Neural cell (in vitro differentiated cells): ENCODE data around the gene DAG1. TPM values are rescaled to one million over a fixed set of nuclear protein-coding genes. Genes with fewer than 3 reads are reported as not detected.
A peak's percentile ranks its signal among the peaks of the same experiment; 100 is the strongest.

Source experiments
- H2AFZ ChIP-seq: fragments of 200-600, 300-800 bp; sonication (generic), shearing (Covaris generic); 2 replicates; pipeline ENCODE4 v1.6.0; 2014; ENCODE audit warnings: low read depth, mild to moderate bottlenecking, antibody characterized with exemption, low read length, moderate library complexity
- H3F3A ChIP-seq: fragments of 200-600 bp; shearing (Covaris generic); 2 replicates; pipeline ENCODE4 v1.6.1; 2016; ENCODE audit warnings: mild to moderate bottlenecking, moderate library complexity, mixed read lengths, antibody characterized with exemption, low read length; ENCODE audit not compliant: insufficient read depth, poor library complexity, severe bottlenecking
- H3K27ac ChIP-seq: fragments of 200-600, 300-800 bp; sonication (generic), shearing (Covaris generic); 2 replicates; pipeline ENCODE4 v1.5.1; 2014; ENCODE audit warnings: mild to moderate bottlenecking, low read length, moderate library complexity
- H3K27me3 ChIP-seq: fragments of 300-800, 200-600 bp; sonication (generic), shearing (Covaris generic); 2 replicates; pipeline ENCODE4 v1.6.0; 2014; ENCODE audit warnings: mild to moderate bottlenecking, low read depth, low read length, moderate library complexity; ENCODE audit not compliant: insufficient read depth
- H3K36me3 ChIP-seq: fragments of 300-800, 200-600 bp; sonication (generic), shearing (Covaris generic); 2 replicates; pipeline ENCODE4 v1.5.1; 2014; ENCODE audit warnings: mild to moderate bottlenecking, antibody characterized with exemption, low read length, moderate library complexity; ENCODE audit not compliant: insufficient read depth
- H3K4me2 ChIP-seq: fragments of 300-800, 200-600 bp; sonication (generic), shearing (Covaris generic); 2 replicates; pipeline ENCODE4 v1.6.0; 2014; ENCODE audit warnings: mild to moderate bottlenecking, low read length
- H3K4me3 ChIP-seq: fragments of 300-800, 200-600 bp; sonication (generic), shearing (Covaris generic); 2 replicates; pipeline ENCODE4 v1.5.1; 2014; ENCODE audit warnings: mild to moderate bottlenecking, low read length, moderate library complexity
- H3K79me2 ChIP-seq: fragments of 200-600 bp; shearing (Covaris generic); replicated peaks from 2 replicates; pipeline ENCODE4 v1.6.0; 2014; ENCODE audit warnings: mild to moderate bottlenecking, low read length, moderate library complexity; ENCODE audit not compliant: insufficient read depth
- H3K9ac ChIP-seq: fragments of 300-800, 200-600 bp; sonication (generic), shearing (Covaris generic); 2 replicates; pipeline ENCODE4 v1.6.1; 2016; ENCODE audit warnings: mild to moderate bottlenecking, low read length, mixed read lengths
- H3K9me2 ChIP-seq: fragments of 200-600 bp; shearing (Covaris generic); 2 replicates; pipeline ENCODE4 v1.6.1; 2016; ENCODE audit warnings: mild to moderate bottlenecking, low read length, mixed read lengths; ENCODE audit not compliant: insufficient read depth
- H3K9me3 ChIP-seq: fragments of 200-600, 300-800 bp; sonication (generic), shearing (Covaris generic); 2 replicates; pipeline ENCODE4 v1.6.1; 2016; ENCODE audit warnings: mild to moderate bottlenecking, mixed run types, low read length, moderate library complexity, mixed read lengths
- H4K20me1 ChIP-seq: fragments of 200-600 bp; shearing (Covaris generic); 2 replicates; pipeline ENCODE4 v1.6.1; 2016; ENCODE audit warnings: mild to moderate bottlenecking, mixed run types; ENCODE audit not compliant: insufficient read depth
- CTCF ChIP-seq: fragments of 450-650 bp; IDR thresholded peaks from 2 replicates; pipeline ENCODE4 v1.5.1; 2014; ENCODE audit warnings: antibody characterized with exemption, mild to moderate bottlenecking, moderate library complexity; ENCODE audit not compliant: poor library complexity, severe bottlenecking
- EP300 ChIP-seq: fragments of 450-650 bp; conservative IDR thresholded peaks from 2 replicates; pipeline ENCODE4 v1.6.1; 2014; ENCODE audit warnings: antibody characterized with exemption, mild to moderate bottlenecking, moderate library complexity; ENCODE audit not compliant: poor library complexity, severe bottlenecking
- EZH2 ChIP-seq: fragments of 200-600, 300-800 bp; shearing (Covaris generic), sonication (generic); IDR thresholded peaks from 2 replicates; pipeline ENCODE4 v1.6.1; 2014; ENCODE audit warnings: antibody characterized with exemption, low read length, borderline replicate concordance, mild to moderate bottlenecking; ENCODE audit not compliant: insufficient read depth, poor library complexity, severe bottlenecking
- MXI1 ChIP-seq: fragments of 450-650 bp; conservative IDR thresholded peaks from 2 replicates; pipeline ENCODE4 v1.6.1; 2014; ENCODE audit warnings: antibody characterized with exemption, mild to moderate bottlenecking; ENCODE audit not compliant: poor library complexity, severe bottlenecking
- POLR2AphosphoS5 ChIP-seq: IDR thresholded peaks from 2 replicates; pipeline ENCODE4 v1.6.1; 2012
- RAD21 ChIP-seq: fragments of 450-650 bp; conservative IDR thresholded peaks from 2 replicates; pipeline ENCODE4 v1.6.1; 2014; ENCODE audit warnings: antibody characterized with exemption, mild to moderate bottlenecking, moderate library complexity
- REST ChIP-seq: IDR thresholded peaks from 2 replicates; pipeline ENCODE4 v1.6.1; 2012; ENCODE audit warnings: borderline replicate concordance
- SMC3 ChIP-seq: fragments of 450-650 bp; conservative IDR thresholded peaks from 2 replicates; pipeline ENCODE4 v1.6.1; 2014; ENCODE audit warnings: antibody characterized with exemption, mild to moderate bottlenecking, moderate library complexity; ENCODE audit not compliant: poor library complexity
- TAF1 ChIP-seq: IDR thresholded peaks from 2 replicates; pipeline ENCODE4 v1.6.1; 2012; ENCODE audit warnings: low read depth
- polyA plus RNA-seq: library from polyadenylated mRNA; depleted of rRNA; stranded (reverse); fragments of >200 nt; gene quantifications from 2 replicates; pipeline ENCODE4 v1.2.3, GENCODE V29; 2014

DAG1 gene
- polyA plus RNA-seq, 1 donor from 2014 or later: 14.3 TPM

DNA sequence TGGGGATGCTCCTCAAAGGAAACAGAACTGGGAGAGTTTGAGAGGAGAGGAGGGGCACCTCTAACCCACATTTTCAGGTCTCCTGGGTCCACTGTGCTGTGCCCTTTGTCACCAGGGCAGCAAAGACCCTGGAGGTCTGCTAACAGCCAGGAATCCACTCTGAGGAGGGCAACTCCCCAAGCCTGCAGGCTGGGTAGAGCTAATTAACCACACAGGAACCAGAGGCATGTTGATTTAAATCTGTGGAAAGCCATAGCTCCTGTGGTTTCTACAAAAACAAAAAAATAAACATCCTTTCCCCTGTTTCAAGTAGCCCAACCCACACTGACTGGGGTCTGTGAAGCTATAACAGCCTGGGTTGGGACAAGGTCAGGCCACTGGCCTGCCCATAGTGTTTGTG, 82.0 kb downstream of the DAG1 start:
- H3K9ac ChIP-seq: no peak overlapping the region
- H2AFZ ChIP-seq: no peak overlapping the region

DNA sequence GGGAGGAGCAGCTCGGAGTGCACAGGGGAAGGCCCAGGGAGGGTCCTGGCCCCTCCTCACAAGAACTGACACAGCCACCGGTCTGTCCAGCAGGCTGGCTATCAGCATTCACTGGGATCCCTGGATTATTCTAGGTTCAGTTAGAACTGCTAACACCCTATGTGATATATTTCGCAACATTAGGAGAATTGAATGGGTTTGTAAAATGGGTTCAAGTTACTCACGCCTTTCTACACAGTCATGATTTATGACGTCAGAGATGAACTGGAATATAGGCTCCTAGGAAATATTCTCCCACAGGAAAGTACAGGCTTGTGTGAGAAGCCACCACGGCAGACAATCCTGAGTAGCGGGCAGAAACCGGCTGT, 83.2 kb downstream of the DAG1 start:
- Histone ChIP-seq H3K9ac (peak overlapping the region; percentile 84), H2AFZ (peak overlapping the region; percentile 59)
- TF ChIP-seq RAD21 (no peak), EP300 (no peak), MXI1 (no peak), POLR2AphosphoS5 (no peak), EZH2 (no peak), REST (no peak)

More for the DNA sequence above, 82.0 kb downstream of the DAG1 start:
- H3K4me3 ChIP-seq: no peak overlapping the region
- H4K20me1 ChIP-seq: no peaks in the 10 kb centered on the region
- no peaks in the 10 kb centered on the region for H3F3A ChIP-seq
- no peak overlapping the region for H3K27ac ChIP-seq
- H3K36me3 ChIP-seq: no peaks in the 10 kb centered on the region
- TF ChIP-seq CTCF: no peak
- no peak for TF ChIP-seq MXI1
- TF ChIP-seq EZH2: no peak
- no peak for TF ChIP-seq SMC3
- no peak for TF ChIP-seq TAF1
- no peak for TF ChIP-seq RAD21
- TF ChIP-seq EP300: no peak
- no peak for TF ChIP-seq REST
- TF ChIP-seq POLR2AphosphoS5: no peak
- H3K79me2 ChIP-seq: peaks cover 25% of the 10 kb centered on the region
- no peaks in the 10 kb centered on the region for H3K9me3 ChIP-seq
- H3K27me3 ChIP-seq: no peaks in the 10 kb centered on the region
- H3K9me2 ChIP-seq: no peaks in the 10 kb centered on the region
- no peak overlapping the region for H3K4me2 ChIP-seq

More for the DNA sequence above, 83.2 kb downstream of the DAG1 start:
- Histone ChIP-seq H3K4me2 (peak overlapping the region; percentile 100), H3K9me3 (no peaks in the 10 kb centered on the region), H3K27ac (peak overlapping the region; percentile 84), H3K79me2 (peaks cover 35% of the 10 kb centered on the region), H3K36me3 (no peaks in the 10 kb centered on the region), H3F3A (no peaks in the 10 kb centered on the region), H3K9me2 (no peaks in the 10 kb centered on the region), H3K4me3 (peak overlapping the region; percentile 71), H4K20me1 (no peaks in the 10 kb centered on the region), H3K27me3 (no peaks in the 10 kb centered on the region)
